Suppressor macrophage (primary cell): Measurements from ENCODE around the gene HLA-DRA.

Source experiments
- DNase-seq, 4 experiments: peaks; one replicate each; pipeline ENCODE4 v3.0.0-alpha.2; 2020 to 2022

The HLA-DRA gene

GRCh38 chr6:32475392-32476206, 35.9 kb downstream of the HLA-DRA start:
- no peak for DNase-seq

GRCh38 chr6:32483968-32484613, 44.4 kb downstream of the HLA-DRA start:
- no peak for DNase-seq

- no peak for DNase-seq
Observed at GRCh38 chr6:32484614-32484998, 44.9 kb downstream of the HLA-DRA start.

- DNase-seq: no peak
Observed at GRCh38 chr6:32488083-32488482, 48.4 kb downstream of the HLA-DRA start.

- DNase-seq: no peak
Observed at GRCh38 chr6:32491700-32492099, 52.0 kb downstream of the HLA-DRA start.

- no peak for DNase-seq
Observed at GRCh38 chr6:32492351-32492750, 52.7 kb downstream of the HLA-DRA start.
